ENCODE results near the gene TULP3. TPM values are rescaled to one million over a fixed set of nuclear protein-coding genes. Genes with fewer than 3 reads are reported as not detected.

The TULP3 gene
- total and polyA plus RNA-seq, 2 of the 8 experiments (the other 6 are each of a cell fraction or from before 2014, with no cell fraction given): 18.4 to 21.2 TPM

GRCh38 chr12:2937500-2937899 lies 46.8 kb downstream of the TULP3 start:
- Histone ChIP-seq H2AK5ac (ENCODE audit: low read depth, low read length) (no peak overlapping the region), H3K4me3 (ENCODE audit: extremely low read depth in 1 of 4, insufficient read depth in 2 of 4, low read depth in 3 of 4, low read length in 4 of 4) (no peak overlapping the region), H3K14ac (ENCODE audit: insufficient read length) (no peak overlapping the region), H3K27me3 (replicated peaks in 1 of 4; ENCODE audit: control insufficient read depth in 3 of 4, extremely low read depth in 1 of 4, insufficient read depth in 3 of 4, low read length in 3 of 4) (no peaks in the 10 kb centered on the region), H4K91ac (replicated peaks; ENCODE audit: insufficient read length, low read length) (no peak overlapping the region), H4K20me1 (replicated peaks in 1 of 2; ENCODE audit: control insufficient read depth in 1 of 2, insufficient read depth in 2 of 2, low read length in 2 of 2) (peaks cover 0 to 2% of the 10 kb centered on the region in 2 experiments), H3K4me1 (replicated peaks in 1 of 4; ENCODE audit: control insufficient read depth in 3 of 4, insufficient read depth in 4 of 4, low read length in 3 of 4) (no peaks in the 10 kb centered on the region), H3K18ac (ENCODE audit: extremely low read depth, low read length) (no peak overlapping the region), H4K5ac (ENCODE audit: insufficient read length, low read depth, low read length) (no peak overlapping the region), H2BK12ac (ENCODE audit: low read depth, low read length) (no peak overlapping the region), H3K9me3 (ENCODE audit: insufficient read depth in 2 of 2, low read depth in 1 of 2, low read length in 1 of 2) (no peaks in the 10 kb centered on the region), H4K8ac (ENCODE audit: extremely low read depth, insufficient read depth, low read length) (no peak overlapping the region), H3K23ac (ENCODE audit: insufficient read length) (no peak overlapping the region), H3K56ac (replicated peaks; ENCODE audit: insufficient read length, low read depth, low read length) (no peak overlapping the region), H3K79me1 (ENCODE audit: low read depth, low read length) (no peaks in the 10 kb centered on the region), H2BK15ac (ENCODE audit: low read length) (no peak overlapping the region), H3K23me2 (ENCODE audit: low read depth, low read length) (0 out of 2 replicates have a peak, but pooled peaks cover 1% of the 10 kb centered on the region), H3K4ac (replicated peaks; ENCODE audit: insufficient read length, low read depth, low read length) (no peak overlapping the region), H2BK20ac (ENCODE audit: low read length) (no peak overlapping the region), H3K4me2 (ENCODE audit: insufficient read depth in 1 of 2, low read depth in 2 of 2, low read length in 2 of 2) (no peak overlapping the region), H2AFZ (ENCODE audit: low read length) (no peak overlapping the region), H3K36me3 (ENCODE audit: control insufficient read depth in 2 of 4, insufficient read depth in 4 of 4, low read length in 3 of 4) (peaks cover 0 to 25% (median 4%) of the 10 kb centered on the region in 4 experiments; a peak in 6 of 8 replicates), H3K27ac (ENCODE audit: low read depth, low read length) (no peak overlapping the region), H3K79me2 (ENCODE audit: control insufficient read depth in 1 of 2, insufficient read depth in 2 of 2, low read length in 2 of 2) (no peaks in the 10 kb centered on the region), H2BK5ac (ENCODE audit: low read depth, low read length) (no peak overlapping the region), H3K9ac (replicated peaks in 1 of 4; ENCODE audit: extremely low read depth in 1 of 4, low read depth in 3 of 4, low read length in 3 of 4) (no peak overlapping the region), H2BK120ac (replicated peaks; ENCODE audit: low read depth, low read length) (no peak overlapping the region)
- DNase-seq (ENCODE audit: low read depth in 1 of 2, low spot score in 2 of 2) (no peak), FAIRE-seq (no peak)
- ChIA-PET CTCF (ENCODE audit: partially characterized antibody) (interaction anchor here (0.5 to 9.9 kb wide), 4 partner anchors 8 to 48 kb away, joined by 3 to 143 read pairs (median 3); partner anchors contain the start of gene TULP3), POLR2A (ENCODE audit: partially characterized antibody) (no interaction called here)
- WGBS, 2 experiments (ENCODE audit: extremely low coverage in 1 of 2, insufficient coverage in 1 of 2, insufficient read length in 1 of 2, insufficient replicate concordance in 2 of 2, low coverage in 1 of 2, low lambda C conversion rate in 2 of 2, missing lambda C conversion rate in 1 of 2): 93% methylated on average over 3 of the region's 3 CpGs; no CpG with 5 or more reads in 1 of the 2 experiments
